ENCODE measurements around the gene PTTG1IP. TPM values are rescaled to one million over a fixed set of nuclear protein-coding genes. Genes with fewer than 3 reads are reported as not detected.

Gene PTTG1IP
- total and polyA plus RNA-seq, 2 of the 13 experiments (the other 11 are each of a cell fraction or from before 2014, with no cell fraction given) = 161 to 700 TPM

GRCh38 chr21:44873356-44874239, at the start of gene PTTG1IP (continued):
- TF ChIP-seq ERF (CRISPR knock-in tag; IDR thresholded peaks at IDR 0.05) (0 out of 2 replicates have a peak, but pooled peaks have one; percentile 28), MXI1 (IDR thresholded peaks at IDR 0.05; ENCODE audit: borderline replicate concordance, low read depth, low read length) (peak; percentile 39; the same call in 1 of the 3 replicates), TBX2 (CRISPR knock-in tag; IDR thresholded peaks at IDR 0.05; ENCODE audit: borderline replicate concordance) (peak; percentile 78), NPAS2 (CRISPR knock-in tag; IDR thresholded peaks at IDR 0.05; ENCODE audit: borderline replicate concordance) (no peak), TFE3 (CRISPR knock-in tag; IDR thresholded peaks at IDR 0.05) (no peak), THAP8 (CRISPR knock-in tag; IDR thresholded peaks at IDR 0.05; ENCODE audit: borderline replicate concordance) (no peak), DMTF1 (CRISPR knock-in tag; IDR thresholded peaks at IDR 0.05) (no peak), ZNF773 (CRISPR knock-in tag; IDR thresholded peaks at IDR 0.05; ENCODE audit: borderline replicate concordance) (peak; percentile 20; the same call in 1 of the 2 replicates), SAFB2 (CRISPR knock-in tag; IDR thresholded peaks at IDR 0.05; ENCODE audit: borderline replicate concordance, low read depth) (peak; percentile 78; the same call in 1 of the 2 replicates), ZNF567 (CRISPR knock-in tag; IDR thresholded peaks at IDR 0.05; ENCODE audit: borderline replicate concordance) (peak; percentile 84; the same call in 1 of the 2 replicates), FOSL2 (CRISPR knock-in tag; IDR thresholded peaks at IDR 0.05) (no peak; the same call in 1 of the 2 replicates), ZNF512 (CRISPR knock-in tag; IDR thresholded peaks at IDR 0.05) (no peak), ZBTB14 (CRISPR knock-in tag; IDR thresholded peaks at IDR 0.05) (no peak), SMYD3 (CRISPR knock-in tag; IDR thresholded peaks at IDR 0.05) (no peak), ZNF225 (CRISPR knock-in tag; IDR thresholded peaks at IDR 0.05) (no peak; the same call in 1 of the 2 replicates), LRRFIP1 (CRISPR knock-in tag; conservative IDR thresholded peaks at IDR 0.05) (no peak), FOXP1 (IDR thresholded peaks at IDR 0.05) (no peak), FOXP1 (CRISPR knock-in tag; IDR thresholded peaks at IDR 0.05) (no peak), ZNF12 (CRISPR knock-in tag; IDR thresholded peaks at IDR 0.05) (no peak)

Data from HepG2 (cell line).